H7 (cell line): ENCODE measurements around the gene SLC25A39. TPM values are rescaled to one million over a fixed set of nuclear protein-coding genes. Genes with fewer than 3 reads are reported as not detected.
"Not testable (repeated sequence)": the region's sequence is repeated elsewhere in the genome, so short reads cannot be mapped to it uniquely, and the experiment has no call there.

Experiments used
- DNase-seq: peaks from one replicate; pipeline ENCODE4 v3.0.0; 2012
- H3K27me3 ChIP-seq: 2 replicates; pipeline ENCODE4 v1.6.0; 2011; ENCODE audit warnings: mild to moderate bottlenecking, low read length; ENCODE audit not compliant: control insufficient read depth, insufficient read depth
- H3K36me3 ChIP-seq: replicated peaks from 2 replicates; pipeline ENCODE4 v1.5.1; 2011; ENCODE audit warnings: low read length; ENCODE audit not compliant: control insufficient read depth, insufficient read depth
- H3K4me3 ChIP-seq: 2 replicates; pipeline ENCODE4 v1.5.1; 2011; ENCODE audit warnings: low read depth, mild to moderate bottlenecking, control low read depth, low read length, moderate library complexity; ENCODE audit not compliant: insufficient read depth
- total RNA-seq: library from RNA; depleted of rRNA; stranded (reverse); fragments of >200 nt; shearing (Covaris generic); gene quantifications from 2 replicates; pipeline ENCODE4 v1.2.3, GENCODE V29; 2014

SLC25A39 gene
- total RNA-seq, 1 experiment from 2014 or later, result 295 TPM

DNA sequence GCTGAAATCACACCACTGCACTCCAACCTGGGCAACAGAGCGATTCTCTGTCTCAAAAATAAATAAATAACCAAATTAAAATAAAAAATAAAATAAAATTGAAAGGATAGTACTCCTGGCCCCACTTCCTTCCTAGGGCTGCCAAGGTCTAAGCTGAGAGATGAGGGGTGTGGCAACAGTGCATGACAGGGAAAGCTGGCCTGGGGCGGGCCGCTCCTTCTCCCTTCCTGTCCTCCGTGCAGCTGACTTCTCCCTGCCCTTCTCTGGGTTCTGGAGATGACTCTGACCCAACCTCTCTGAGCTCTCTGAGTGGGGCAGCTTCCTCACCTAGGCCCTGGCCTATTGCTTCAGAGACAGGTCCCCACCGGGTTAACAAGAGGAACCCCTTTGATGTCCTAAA is 8.7 kb upstream of the SLC25A39 start:
- Histone ChIP-seq H3K36me3 (no peaks in the 10 kb centered on the region), H3K4me3 (no peak overlapping the region), H3K27me3 (no peaks in the 10 kb centered on the region)
- no peak for DNase-seq

DNA sequence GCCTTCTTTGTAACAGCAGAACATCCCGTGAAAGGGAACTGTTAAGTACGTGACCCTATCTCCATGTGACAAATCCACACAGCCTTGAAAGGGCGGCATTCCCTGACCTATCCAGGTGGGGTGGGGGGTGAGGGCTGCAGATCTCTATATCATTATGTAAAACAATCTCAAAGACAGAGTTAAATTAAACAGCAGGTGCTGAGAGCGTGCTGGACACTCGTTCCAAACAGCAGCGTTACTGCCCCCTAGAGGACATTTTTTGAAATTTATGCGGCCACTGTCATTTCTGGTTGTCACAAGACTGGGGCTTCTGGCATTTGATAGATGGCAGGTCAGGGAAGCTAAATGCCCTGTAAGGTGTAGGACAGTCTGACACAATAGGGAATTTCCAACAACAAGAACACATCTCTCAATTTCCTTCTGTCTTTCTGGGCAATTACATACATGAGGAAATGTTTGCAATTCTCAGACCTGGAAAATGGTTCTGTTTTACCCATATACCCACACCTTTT is 6.7 kb upstream of the SLC25A39 start:
- Histone ChIP-seq H3K4me3 (no peak overlapping the region), H3K36me3 (no peaks in the 10 kb centered on the region), H3K27me3 (no peaks in the 10 kb centered on the region)
- DNase-seq, result peak; percentile 83

GRCh38 chr17:44330263-44330662 is 5.6 kb upstream of the SLC25A39 start:
- not testable (repeated sequence) for DNase-seq, H3K4me3 ChIP-seq, H3K27me3 ChIP-seq, H3K36me3 ChIP-seq

- H3K36me3 ChIP-seq, H3K27me3 ChIP-seq, H3K4me3 ChIP-seq, DNase-seq: not testable (repeated sequence)
Observed at GRCh38 chr17:44329516-44329915, 4.9 kb upstream of the SLC25A39 start.

GRCh38 chr17:44327715-44328449 is 3.3 kb upstream of the SLC25A39 start:
- no peak for DNase-seq
- Histone ChIP-seq H3K27me3 (no peaks in the 10 kb centered on the region; the same call in 1 of the 2 replicates), H3K4me3 (no peak overlapping the region), H3K36me3 (no peaks in the 10 kb centered on the region)

DNA sequence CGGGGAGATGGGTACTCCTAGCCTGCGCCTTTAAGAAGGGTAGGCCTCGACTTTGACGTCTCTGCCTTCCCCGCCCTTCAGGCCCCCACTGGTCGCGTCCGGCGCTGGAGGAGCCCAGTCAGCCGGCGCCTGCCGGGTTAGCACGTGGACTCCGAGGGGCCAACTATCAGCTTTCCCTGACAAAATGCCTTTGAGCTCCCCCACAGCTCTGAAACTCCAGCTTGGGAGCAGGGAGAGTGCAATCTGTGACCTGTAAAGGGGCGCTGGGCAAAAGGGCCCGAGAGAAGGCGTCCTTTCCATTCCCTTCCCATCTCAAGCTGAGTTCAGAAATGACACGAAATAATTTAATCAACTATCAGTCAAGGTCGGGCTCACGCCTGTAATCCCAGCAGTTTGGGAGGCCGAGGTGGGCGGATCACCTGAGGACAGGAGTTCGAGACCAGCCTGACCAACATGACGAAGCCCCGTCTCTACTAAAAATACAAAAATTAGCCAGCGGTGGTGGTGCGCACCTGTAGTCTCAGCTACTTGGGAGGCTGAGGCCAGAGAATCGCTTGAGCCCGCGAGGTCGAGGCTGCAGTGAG is 2.3 kb upstream of the SLC25A39 start:
- Histone ChIP-seq H3K36me3 (peaks cover 6% of the 10 kb centered on the region), H3K27me3 (no peaks in the 10 kb centered on the region; the same call in 1 of the 2 replicates), H3K4me3 (peak overlapping the region; percentile 14; the same call in 1 of the 2 replicates)
- DNase-seq, result peak; percentile 97

- H3K4me3 ChIP-seq, result peak overlapping the region; percentile 97
- DNase-seq, result peak; percentile 37
- H3K36me3 ChIP-seq, result peaks cover 18% of the 10 kb centered on the region
- H3K27me3 ChIP-seq, result no peaks in the 10 kb centered on the region; the same call in 1 of the 2 replicates
Observed at GRCh38 chr17:44324092-44324570, 492 bp downstream of the SLC25A39 start.

DNA sequence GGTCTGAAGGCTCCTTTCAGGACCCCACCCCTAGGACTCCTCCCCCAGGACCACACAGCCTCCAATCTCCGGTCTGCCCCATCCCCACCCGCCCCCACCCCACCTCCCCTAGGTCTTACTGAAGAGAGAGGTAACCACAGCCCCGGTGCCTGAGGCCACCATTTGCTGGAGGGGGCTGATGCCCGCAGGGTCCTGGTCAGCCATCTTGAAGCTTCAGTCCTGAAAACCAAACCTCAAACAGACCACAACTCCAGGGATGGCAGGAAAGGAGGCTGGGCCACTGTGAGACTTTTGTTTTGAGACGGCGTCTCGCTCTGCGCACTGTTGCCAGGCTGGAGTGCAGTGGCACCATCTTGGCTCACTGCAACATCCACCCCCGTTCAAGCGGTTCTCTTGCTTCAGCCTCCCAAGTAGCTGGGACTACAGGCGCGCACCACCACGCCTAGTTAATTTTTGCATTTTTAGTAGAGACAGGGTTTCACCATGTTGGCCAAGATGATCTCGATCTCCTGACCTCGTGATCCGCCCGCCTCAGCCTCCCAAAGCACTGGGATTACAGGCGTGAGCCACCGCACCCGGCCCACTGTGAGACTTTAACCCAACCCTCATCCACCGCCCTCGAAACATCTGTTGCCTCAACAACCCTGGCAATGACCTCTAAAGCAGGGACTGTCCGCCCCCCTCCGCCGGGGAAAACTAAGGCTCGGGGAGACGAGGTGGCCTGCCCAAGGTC is 1.1 kb downstream of the SLC25A39 start:
- peak overlapping the region; percentile 97 for H3K4me3 ChIP-seq
- peaks cover 18% of the 10 kb centered on the region for H3K36me3 ChIP-seq
- H3K27me3 ChIP-seq, result no peaks in the 10 kb centered on the region; the same call in 1 of the 2 replicates
- peak; percentile 34 for DNase-seq

DNA sequence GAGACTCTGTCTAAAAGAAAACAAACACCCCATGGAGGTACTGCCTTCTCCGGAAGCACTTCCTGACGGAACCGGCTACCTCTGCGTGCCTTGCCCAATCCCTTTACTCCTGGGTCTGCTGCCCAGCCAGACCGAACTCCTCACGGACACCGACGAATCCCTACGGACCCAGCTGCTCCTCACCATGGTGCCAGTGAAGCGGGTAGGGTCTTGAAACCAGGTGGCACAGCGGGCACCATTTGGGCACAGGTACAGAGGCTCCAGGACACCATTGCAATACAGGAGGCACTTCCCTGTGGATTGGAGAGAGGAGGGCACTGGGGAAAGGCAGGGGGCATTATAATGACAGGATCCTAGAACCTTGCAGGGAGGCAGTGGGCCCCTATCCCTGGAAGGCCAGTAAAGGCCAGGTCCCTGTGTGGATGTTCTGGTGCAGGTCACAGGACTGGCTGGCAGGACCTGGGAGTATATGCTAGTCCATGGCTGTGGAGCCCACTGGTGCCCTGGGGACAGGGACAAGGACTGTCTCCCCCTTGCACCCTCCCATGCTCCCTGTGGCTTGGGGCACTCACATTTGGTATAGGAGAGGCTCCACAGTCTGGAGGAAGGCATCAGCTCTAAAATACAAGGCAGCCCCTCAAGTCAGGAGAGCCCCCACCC is 2.3 kb downstream of the SLC25A39 start:
- Histone ChIP-seq H3K36me3 (peaks cover 18% of the 10 kb centered on the region), H3K4me3 (no peak overlapping the region), H3K27me3 (peaks cover 2% of the 10 kb centered on the region; the same call in 1 of the 2 replicates)
- DNase-seq, result no peak

- no peak for DNase-seq
- H3K27me3 ChIP-seq, result peaks cover 6% of the 10 kb centered on the region; the same call in 1 of the 2 replicates
- no peak overlapping the region for H3K4me3 ChIP-seq
- peaks cover 18% of the 10 kb centered on the region for H3K36me3 ChIP-seq
Observed at GRCh38 chr17:44321246-44322120, 3.1 kb downstream of the SLC25A39 start.

DNA sequence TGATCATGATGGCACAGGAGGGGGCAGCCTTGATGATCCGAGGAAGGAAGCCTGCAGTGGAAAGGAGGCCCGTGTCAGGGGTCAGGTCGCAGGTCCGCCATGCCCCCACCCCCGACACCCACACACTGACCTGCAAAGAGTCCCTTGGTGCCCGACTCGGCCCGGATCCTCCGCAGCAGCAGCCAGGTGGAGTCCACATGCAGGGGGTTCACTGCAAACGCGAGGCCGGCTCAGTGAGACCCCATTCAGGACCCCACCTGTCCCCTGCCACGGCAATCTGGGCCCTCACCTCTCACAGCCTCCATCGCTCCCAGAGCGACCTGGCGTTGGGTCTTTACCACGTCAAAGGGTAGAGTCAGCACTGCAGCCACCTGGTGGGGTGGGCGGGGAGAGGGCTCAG is 4.6 kb downstream of the SLC25A39 start:
- Histone ChIP-seq H3K36me3 (peaks cover 18% of the 10 kb centered on the region), H3K4me3 (no peak overlapping the region), H3K27me3 (peaks cover 13% of the 10 kb centered on the region)
- peak; percentile 49 for DNase-seq

DNA sequence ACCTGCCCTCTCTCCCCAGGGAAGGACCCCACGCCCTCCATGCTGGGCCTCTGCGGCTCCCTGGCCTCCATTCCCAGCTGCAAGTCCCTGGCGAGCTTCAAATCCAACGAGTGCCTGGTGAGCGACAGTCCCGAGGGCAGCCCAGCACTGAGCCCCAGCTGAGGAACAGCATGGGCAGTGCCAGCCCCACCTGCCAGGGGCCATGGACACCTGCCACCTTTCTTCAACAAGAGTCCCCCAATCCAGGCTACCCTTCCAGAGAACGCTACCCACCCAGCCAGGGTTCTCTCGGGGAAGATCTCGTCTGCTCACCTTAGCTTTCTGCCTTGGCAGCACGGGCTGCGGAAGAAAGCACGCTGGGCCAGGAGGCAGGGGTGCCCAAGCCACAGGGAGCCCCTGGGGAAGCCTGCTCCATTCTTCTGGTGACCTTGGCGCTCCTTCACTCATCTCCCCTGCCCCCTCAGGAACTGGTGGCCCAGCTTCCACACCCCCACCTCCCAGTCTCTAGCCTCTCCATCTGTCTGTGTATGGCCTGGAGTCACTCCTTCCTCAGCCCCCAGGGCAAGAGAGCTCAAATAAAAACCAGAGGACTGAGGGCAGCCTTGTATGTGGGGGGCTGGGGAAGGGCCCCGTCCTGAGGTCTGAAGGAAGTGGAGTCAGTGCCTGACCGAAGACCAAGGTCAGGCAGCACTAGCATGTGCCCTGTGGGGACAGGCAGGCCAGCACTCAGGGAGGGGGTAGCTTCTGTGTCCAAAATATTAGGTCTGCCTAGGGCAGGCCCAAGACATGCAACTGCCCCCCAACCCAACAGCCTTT is 6.3 kb downstream of the SLC25A39 start:
- H3K36me3 ChIP-seq, result peaks cover 18% of the 10 kb centered on the region
- H3K4me3 ChIP-seq, result no peak overlapping the region
- peaks cover 27% of the 10 kb centered on the region for H3K27me3 ChIP-seq
- peak; percentile 33 for DNase-seq

DNA sequence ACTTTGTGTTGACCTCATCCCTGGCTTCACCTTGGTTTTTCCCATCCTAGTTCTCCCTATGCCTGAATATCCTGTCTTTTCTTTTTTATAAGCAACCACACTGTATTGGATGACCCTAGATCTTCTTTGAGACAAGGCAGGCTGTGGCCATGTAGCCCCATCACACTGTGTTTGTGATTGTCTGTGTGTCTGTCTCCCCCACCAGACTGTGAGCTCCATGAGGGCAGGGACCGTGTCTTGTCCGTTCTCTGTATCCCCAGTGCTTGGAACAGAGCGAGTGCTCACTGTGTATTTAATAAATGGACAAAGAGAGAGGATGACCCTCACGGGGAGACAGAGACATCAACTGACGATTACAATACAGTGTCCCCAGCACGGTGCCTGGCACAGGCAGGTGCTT is 7.1 kb downstream of the SLC25A39 start:
- Histone ChIP-seq H3K4me3 (no peak overlapping the region), H3K27me3 (peaks cover 27% of the 10 kb centered on the region), H3K36me3 (peaks cover 18% of the 10 kb centered on the region)
- no peak for DNase-seq
